CD4-positive, alpha-beta memory T cell (primary cell): Measurements from ENCODE around the gene GTF2E1. TPM values are rescaled to one million over a fixed set of nuclear protein-coding genes. Genes with fewer than 3 reads are reported as not detected.

Source experiments
- CTCF ChIA-PET: fragments of 350-600 bp; sonication (Branson Sonifier 250); formaldehyde crosslinking; loops from one replicate; lab custom pipeline; 2021; ENCODE audit warnings: inconsistent platforms; ENCODE audit not compliant: partially characterized antibody; lab: Charles Lee
- POLR2A ChIA-PET: fragments of 350-600 bp; sonication (Branson Sonifier 250); formaldehyde crosslinking; loops from one replicate; lab custom pipeline; 2021; ENCODE audit not compliant: partially characterized antibody; lab: Charles Lee
- DNase-seq, 5 donors: peaks; one replicate each; pipeline versions ENCODE4 v3.0.0 to v3.0.0-alpha.2; 2020 to 2022; ENCODE audit warnings: mixed read lengths in 1 of 5
- H3K27ac ChIP-seq: one replicate; pipeline ENCODE4 v1.7.0; 2013; ENCODE audit warnings: low read depth, low read length
- H3K27me3 ChIP-seq: 2 replicates; pipeline ENCODE4 v1.7.0; 2013; ENCODE audit warnings: mild to moderate bottlenecking, low read length, moderate library complexity; ENCODE audit not compliant: insufficient read depth
- H3K36me3 ChIP-seq: 2 replicates; pipeline ENCODE4 v1.7.0; 2013; ENCODE audit warnings: mild to moderate bottlenecking, low read length, moderate library complexity; ENCODE audit not compliant: insufficient read depth
- H3K4me1 ChIP-seq: 2 replicates; pipeline ENCODE4 v1.7.0; 2013; ENCODE audit warnings: mild to moderate bottlenecking, low read length, moderate library complexity; ENCODE audit not compliant: insufficient read depth
- H3K4me3 ChIP-seq, 2 donors: one replicate each; pipeline ENCODE4 v1.7.0; 2013; ENCODE audit warnings: low read length in 2 of 2, mild to moderate bottlenecking in 1 of 2
- H3K9me3 ChIP-seq, 2 donors: one replicate each; pipeline ENCODE4 v1.7.0; 2013; ENCODE audit warnings: low read length in 2 of 2, control low read depth in 1 of 2; ENCODE audit not compliant: control insufficient read depth in 1 of 2
- H3K27ac Mint-ChIP-seq, 7 donors: one replicate each; pipeline ENCODE4 v1.8.0; 2020 to 2021; ENCODE audit warnings: mixed read lengths in 7 of 7, mild to moderate bottlenecking in 6 of 7, inconsistent platforms in 3 of 7, moderate library complexity in 3 of 7
- H3K27me3 Mint-ChIP-seq, 2 donors: one replicate each; pipeline ENCODE4 v1.8.0; 2020 to 2021; ENCODE audit warnings: mixed read lengths in 2 of 2
- H3K36me3 Mint-ChIP-seq, 2 donors: one replicate each; pipeline ENCODE4 v1.8.0; 2020 to 2021; ENCODE audit warnings: mixed read lengths in 2 of 2, inconsistent platforms in 1 of 2, mild to moderate bottlenecking in 1 of 2
- H3K4me1 Mint-ChIP-seq, 4 donors: one replicate each; pipeline ENCODE4 v1.8.0; 2020 to 2021; ENCODE audit warnings: mixed read lengths in 4 of 4, mild to moderate bottlenecking in 1 of 4
- H3K4me3 Mint-ChIP-seq, 8 donors: one replicate each; pipeline ENCODE4 v1.8.0; 2020 to 2021; ENCODE audit warnings: mixed read lengths in 8 of 8, mild to moderate bottlenecking in 7 of 8, moderate library complexity in 6 of 8, inconsistent platforms in 3 of 8
- H3K9me3 Mint-ChIP-seq, 8 donors: one replicate each; pipeline ENCODE4 v1.8.0; 2020 to 2021; ENCODE audit warnings: mixed read lengths in 8 of 8, mild to moderate bottlenecking in 5 of 8, inconsistent platforms in 3 of 8, moderate library complexity in 1 of 8
- intact Hi-C: fragments of 100-400 bp; cut with micrococcal nuclease; formaldehyde crosslinking; loops from one replicate; pipeline ENCODE4 v1.15.1; 2023
- polyA plus RNA-seq, 2 donors: library from polyadenylated mRNA; unstranded; fragments of 300-500 nt; fragmentation: Illumina TruSeq; gene quantifications; one replicate each; pipeline ENCODE4 v1.2.3, GENCODE V29; 2021
- total RNA-seq, 2 experiments: library from RNA; stranded (reverse); gene quantifications; one replicate each; pipeline ENCODE4 v1.2.3, GENCODE V29; 2021

The GTF2E1 gene
- total and polyA plus RNA-seq, 4 experiments from 2014 or later = 15.3 to 30.2 (median 23.0) TPM

DNA sequence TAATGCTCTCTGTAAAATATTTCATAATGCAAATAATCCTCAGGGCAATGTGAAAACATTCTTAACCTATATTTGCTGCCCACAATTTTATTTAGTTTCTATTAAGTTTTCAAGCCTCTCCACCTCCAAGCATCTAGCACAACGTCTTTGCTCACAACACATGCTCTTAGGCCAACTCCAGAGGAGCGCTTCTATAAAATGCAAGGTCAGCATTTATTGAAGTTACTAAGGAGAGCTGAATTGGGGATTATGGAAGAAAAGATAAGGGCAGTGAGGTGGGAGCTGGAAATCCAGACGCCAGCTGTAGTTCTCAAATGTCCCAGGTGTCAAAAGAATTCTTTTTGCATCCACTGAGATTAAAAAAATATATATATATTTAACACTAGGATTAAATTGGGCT, 1.2 kb upstream of the GTF2E1 start:
- Histone ChIP-seq H3K9me3 (no peaks in the 10 kb centered on the region), H3K36me3 (peaks cover 7% of the 10 kb centered on the region), H3K27ac (peak overlapping the region; percentile 98), H3K4me1 (peaks cover 34% of the 10 kb centered on the region), H3K4me3 (peak overlapping the region in 1 of 2 donors; percentile 92), H3K27me3 (no peaks in the 10 kb centered on the region)
- DNase-seq = no peak
- ChIA-PET CTCF (interaction anchor here (1.7 to 2.7 kb wide), 6 partner anchors 11 to 183 kb away, joined by 8 to 13 read pairs (median 10); partner anchors contain the start of gene NDUFB4), POLR2A (interaction anchor here (0.9 to 5.4 kb wide), 6 partner anchors 10 to 646 kb away, joined by 3 to 66 read pairs (median 16); partner anchors contain the start of genes LRRC58 and NDUFB4)
- Mint-ChIP-seq H3K4me3 (peak overlapping the region; percentile 89 to 98 (median 96)), H3K27me3 (no peaks in the 10 kb centered on the region), H3K27ac (peak overlapping the region; percentile 72 to 99 (median 97)), H3K9me3 (peaks cover 0 to 6% (median 4%) of the 10 kb centered on the region in 8 donors), H3K4me1 (peaks cover 21 to 64% (median 40%) of the 10 kb centered on the region in 4 donors), H3K36me3 (peaks cover 7 to 9% of the 10 kb centered on the region in 2 donors)
- intact Hi-C loops = loop anchor here (5.0 kb wide), 2 partner anchors 34 to 1064 kb away; partner anchors contain the start of gene COX17

DNA sequence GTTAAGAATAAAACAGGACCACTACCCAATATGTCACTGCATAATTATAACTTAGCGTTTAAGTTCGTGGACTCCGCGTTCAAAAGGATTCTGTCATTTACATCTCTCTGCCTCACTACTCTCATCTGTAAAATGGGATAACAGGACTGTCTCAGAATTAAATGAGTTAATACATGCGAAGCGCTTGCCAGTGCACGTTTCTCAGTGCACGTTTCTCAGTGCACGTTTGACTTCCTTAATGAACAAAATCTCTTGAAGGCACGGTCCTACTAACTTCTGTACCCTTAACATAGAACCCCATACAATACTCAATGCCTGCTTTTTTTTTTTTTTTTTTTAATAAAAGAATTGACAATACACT, 727 bp upstream of the GTF2E1 start:
- peak overlapping the region; percentile 96 to 99 (median 98) for H3K27ac Mint-ChIP-seq
- ChIA-PET POLR2A (interaction anchor here (0.7 to 5.4 kb wide), 12 partner anchors 10 to 647 kb away, joined by 3 to 66 read pairs (median 7); partner anchors contain the start of genes GSK3B, LRRC58 and NDUFB4), CTCF (interaction anchor here (0.7 to 2.7 kb wide), 7 partner anchors 11 to 184 kb away, joined by 4 to 13 read pairs (median 9); partner anchors contain the start of gene NDUFB4)
- peaks cover 7 to 9% of the 10 kb centered on the region in 2 donors for H3K36me3 Mint-ChIP-seq
- peaks cover 23 to 63% (median 40%) of the 10 kb centered on the region in 4 donors for H3K4me1 Mint-ChIP-seq
- H3K36me3 ChIP-seq = peaks cover 7% of the 10 kb centered on the region
- H3K4me3 Mint-ChIP-seq = peak overlapping the region; percentile 89 to 98 (median 96)
- intact Hi-C loops = loop anchor here (1.0 to 5.0 kb wide), 9 partner anchors 23 to 1279 kb away; partner anchors contain the start of genes COX17, GSK3B, LRRC58 and NDUFB4
- no peaks in the 10 kb centered on the region for H3K27me3 ChIP-seq
- H3K4me3 ChIP-seq = peak overlapping the region; percentile 83 to 92
- peaks cover 0 to 6% (median 3%) of the 10 kb centered on the region in 8 donors for H3K9me3 Mint-ChIP-seq
- H3K9me3 ChIP-seq = no peaks in the 10 kb centered on the region
- H3K27me3 Mint-ChIP-seq = no peaks in the 10 kb centered on the region
- DNase-seq = no peak
- H3K27ac ChIP-seq = peak overlapping the region; percentile 98
- H3K4me1 ChIP-seq = peaks cover 34% of the 10 kb centered on the region

DNA sequence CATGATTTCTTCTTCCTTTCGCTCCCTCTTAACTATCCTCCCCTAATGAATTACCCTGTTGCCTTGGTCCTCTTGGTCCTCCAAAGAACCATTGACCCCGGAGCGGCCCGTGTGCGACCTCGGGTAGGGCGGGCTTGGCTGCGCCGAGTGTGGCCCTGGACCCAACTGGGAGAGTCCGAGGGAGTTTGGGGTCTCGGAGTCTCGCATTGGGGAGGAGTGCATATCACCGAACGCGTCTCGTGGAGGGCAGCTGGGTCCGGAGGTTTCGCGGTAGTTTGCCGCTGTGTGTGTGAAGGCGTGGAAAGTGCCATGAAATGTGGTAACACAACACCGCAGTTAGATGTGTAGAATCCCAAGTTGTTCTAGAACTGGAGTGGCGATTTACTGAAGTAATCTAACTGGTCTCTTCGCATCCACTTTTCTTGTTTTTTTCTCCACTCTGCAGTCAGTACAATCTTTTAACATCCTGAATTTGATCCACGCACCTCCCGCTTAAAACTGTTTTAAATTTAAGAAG, 363 bp downstream of the GTF2E1 start:
- ChIA-PET CTCF (interaction anchor here (0.7 to 2.5 kb wide), 4 partner anchors 23 to 175 kb away, joined by 4 to 12 read pairs (median 10); partner anchors contain the start of gene NDUFB4), POLR2A (interaction anchor here (0.9 to 5.4 kb wide), 12 partner anchors 11 to 1641 kb away, joined by 3 to 66 read pairs (median 7); partner anchors contain the start of genes FAM162A, GSK3B, LRRC58 and MIX23)
- intact Hi-C loops = loop anchor here (1.0 to 5.0 kb wide), 9 partner anchors 24 to 1280 kb away; partner anchors contain the start of genes COX17, GSK3B, LRRC58 and NDUFB4
- peak overlapping the region; percentile 98 for H3K27ac ChIP-seq
- H3K9me3 Mint-ChIP-seq = peaks cover 0 to 2% (median 0%) of the 10 kb centered on the region in 8 donors
- peak overlapping the region; percentile 96 to 99 (median 98) for H3K27ac Mint-ChIP-seq
- DNase-seq = no peak
- peaks cover 4 to 10% of the 10 kb centered on the region in 2 donors for H3K36me3 Mint-ChIP-seq
- no peaks in the 10 kb centered on the region for H3K27me3 Mint-ChIP-seq
- peak overlapping the region; percentile 83 to 92 for H3K4me3 ChIP-seq
- H3K4me1 Mint-ChIP-seq = peaks cover 21 to 54% (median 39%) of the 10 kb centered on the region in 4 donors
- no peaks in the 10 kb centered on the region for H3K27me3 ChIP-seq
- peaks cover 5% of the 10 kb centered on the region for H3K36me3 ChIP-seq
- H3K9me3 ChIP-seq = no peaks in the 10 kb centered on the region
- peak overlapping the region; percentile 89 to 98 (median 96) for H3K4me3 Mint-ChIP-seq
- peaks cover 31% of the 10 kb centered on the region for H3K4me1 ChIP-seq

DNA sequence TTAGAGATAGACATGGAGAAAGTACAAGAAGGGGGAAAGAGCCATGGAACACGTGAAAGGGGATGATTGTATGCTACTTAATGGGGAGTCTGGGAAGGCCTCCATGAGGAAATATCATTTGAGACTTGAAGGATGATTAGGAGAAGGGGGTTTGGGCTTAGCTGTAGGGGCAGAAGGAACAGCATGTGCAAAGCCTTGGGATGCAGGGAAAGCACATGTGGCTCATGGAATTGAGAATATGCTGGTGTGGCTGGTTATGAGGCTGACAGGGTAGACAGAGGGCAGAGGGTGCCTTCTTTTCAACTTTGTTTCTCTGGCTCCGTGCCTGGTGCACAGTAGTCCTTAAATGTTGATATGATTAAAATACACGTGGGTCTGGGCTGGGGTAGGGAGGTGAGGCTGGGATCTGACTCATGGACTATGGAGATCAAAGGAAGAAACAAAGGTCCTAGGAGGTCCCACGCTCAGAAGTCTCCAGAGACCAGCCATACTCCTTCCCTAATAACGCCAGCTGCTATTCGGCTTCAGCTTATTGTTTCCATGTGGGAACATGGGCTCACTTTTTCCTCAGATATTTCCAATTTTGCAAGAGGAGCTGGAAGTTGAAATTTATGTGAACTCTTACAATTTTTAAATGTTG, 1.1 kb downstream of the GTF2E1 start:
- Histone ChIP-seq H3K4me3 (peak overlapping the region in 1 of 2 donors; percentile 83), H3K4me1 (peaks cover 23% of the 10 kb centered on the region), H3K36me3 (no peaks in the 10 kb centered on the region), H3K27me3 (no peaks in the 10 kb centered on the region), H3K27ac (peak overlapping the region; percentile 98), H3K9me3 (no peaks in the 10 kb centered on the region)
- Mint-ChIP-seq H3K4me3 (peak overlapping the region; percentile 89 to 98 (median 96)), H3K27ac (peak overlapping the region; percentile 96 to 99 (median 98)), H3K4me1 (peaks cover 21 to 49% (median 39%) of the 10 kb centered on the region in 4 donors), H3K36me3 (peaks cover 4 to 10% of the 10 kb centered on the region in 2 donors), H3K9me3 (peaks cover 0 to 2% (median 0%) of the 10 kb centered on the region in 8 donors), H3K27me3 (no peaks in the 10 kb centered on the region)
- DNase-seq = no peak
- CTCF ChIA-PET = interaction anchor here (0.7 to 2.5 kb wide), 6 partner anchors 24 to 182 kb away, joined by 3 to 10 read pairs (median 4); no protein-coding TSS in a partner anchor
- intact Hi-C loops = loop anchor here (5.0 kb wide), 2 partner anchors 36 to 1066 kb away; partner anchors contain the start of gene COX17
- POLR2A ChIA-PET = interaction anchor here (1.5 to 5.4 kb wide), 8 partner anchors 25 to 1640 kb away, joined by 3 to 66 read pairs (median 10); partner anchors contain the start of genes FAM162A, GSK3B, LRRC58 and MIX23

GRCh38 chr3:120745466-120745865, 2.9 kb downstream of the GTF2E1 start:
- no peaks in the 10 kb centered on the region for H3K36me3 ChIP-seq
- H3K4me1 ChIP-seq = peaks cover 23% of the 10 kb centered on the region
- no peak overlapping the region for H3K4me3 ChIP-seq
- ChIA-PET CTCF (no interaction called here), POLR2A (interaction anchor here (5.4 kb wide), 1 partner anchor 148 kb away, joined by 66 read pairs; the partner anchor contains the start of gene NDUFB4)
- Mint-ChIP-seq H3K27me3 (no peaks in the 10 kb centered on the region), H3K36me3 (peaks cover 6 to 13% of the 10 kb centered on the region in 2 donors), H3K9me3 (peaks cover 0 to 2% (median 0%) of the 10 kb centered on the region in 8 donors), H3K4me3 (no peak overlapping the region), H3K27ac (peak overlapping the region in 4 of 7 donors; percentile 13 to 52 (median 35)), H3K4me1 (peaks cover 24 to 49% (median 41%) of the 10 kb centered on the region in 4 donors)
- H3K27me3 ChIP-seq = no peaks in the 10 kb centered on the region
- no peak overlapping the region for H3K27ac ChIP-seq
- no peaks in the 10 kb centered on the region for H3K9me3 ChIP-seq
- no peak for DNase-seq
- intact Hi-C loops = no loop called here

GRCh38 chr3:120749843-120750242, 7.3 kb downstream of the GTF2E1 start:
- intact Hi-C loops = no loop called here
- no peaks in the 10 kb centered on the region for H3K27me3 ChIP-seq
- no peak overlapping the region for H3K27ac Mint-ChIP-seq
- H3K4me1 ChIP-seq = peaks cover 6% of the 10 kb centered on the region
- no peak overlapping the region for H3K27ac ChIP-seq
- ChIA-PET POLR2A (no interaction called here), CTCF (no interaction called here)
- no peak for DNase-seq
- H3K27me3 Mint-ChIP-seq = no peaks in the 10 kb centered on the region
- H3K9me3 Mint-ChIP-seq = peaks cover 0 to 2% (median 0%) of the 10 kb centered on the region in 8 donors
- H3K4me1 Mint-ChIP-seq = peaks cover 22 to 39% (median 28%) of the 10 kb centered on the region in 4 donors
- H3K36me3 ChIP-seq = peaks cover 6% of the 10 kb centered on the region
- no peak overlapping the region for H3K4me3 Mint-ChIP-seq
- no peaks in the 10 kb centered on the region for H3K9me3 ChIP-seq
- no peak overlapping the region for H3K4me3 ChIP-seq
- H3K36me3 Mint-ChIP-seq = peaks cover 41 to 42% of the 10 kb centered on the region in 2 donors
